ENCODE measurements around the gene FAM98B. TPM values are rescaled to one million over a fixed set of nuclear protein-coding genes. Genes with fewer than 3 reads are reported as not detected.

The FAM98B gene
- total and polyA plus RNA-seq, 2 donors (not counting 1 experiment from before 2014, with no cell fraction given): 4.8 to 9.0 TPM

DNA sequence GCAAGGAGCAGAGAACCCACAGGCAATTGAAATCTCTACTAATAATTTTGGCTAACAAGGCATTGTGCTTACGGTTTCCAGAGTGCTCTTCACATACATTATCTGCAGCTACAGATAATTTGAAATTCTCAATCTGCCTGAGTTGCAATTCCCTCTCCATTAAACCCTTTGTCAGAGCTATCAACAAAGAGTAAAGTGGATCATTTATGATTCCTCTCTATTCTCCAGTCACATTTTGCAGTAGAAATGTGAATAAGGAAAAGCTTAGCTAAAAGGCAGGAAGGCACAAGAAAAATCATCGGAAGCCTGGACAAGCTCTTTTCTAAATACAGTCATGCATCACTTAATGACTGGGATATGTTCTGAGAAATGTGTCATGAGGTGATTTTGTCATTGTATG is 49.6 kb downstream of the FAM98B start:
- H3K4me1 ChIP-seq (ENCODE audit: control insufficient read depth, extremely low read depth, insufficient read depth, low read length): no peaks in the 10 kb centered on the region
- H3K27ac ChIP-seq (ENCODE audit: insufficient read depth, low read length): no peak overlapping the region
- no peak overlapping the region for H3K9ac ChIP-seq (ENCODE audit: insufficient read depth, low read length)
- no peak for DNase-seq (ENCODE audit: low read depth in 2 of 2)
- H3K79me2 ChIP-seq (ENCODE audit: control insufficient read depth, insufficient read depth, low read length): no peaks in the 10 kb centered on the region
- H2AFZ ChIP-seq (ENCODE audit: low read length): no peak overlapping the region
- H3K4me2 ChIP-seq (ENCODE audit: extremely low read depth, insufficient read depth, low read length): no peak overlapping the region
- no peak overlapping the region for H3K4me3 ChIP-seq (replicated peaks in 1 of 4; ENCODE audit: control extremely low read depth in 1 of 4, insufficient read depth in 1 of 4, low read depth in 3 of 4, low read length in 4 of 4)
- no peaks in the 10 kb centered on the region for H3K9me3 ChIP-seq (ENCODE audit: control insufficient read depth, insufficient read depth, low read depth, low read length)
- no peaks in the 10 kb centered on the region for H4K20me1 ChIP-seq (ENCODE audit: control insufficient read depth, extremely low read depth, insufficient read depth, low read length)
- no peak for TF ChIP-seq EZH2 (IDR thresholded peaks at IDR 0.05; ENCODE audit: low read length, missing control alignments)
- TF ChIP-seq, protein P1, sequence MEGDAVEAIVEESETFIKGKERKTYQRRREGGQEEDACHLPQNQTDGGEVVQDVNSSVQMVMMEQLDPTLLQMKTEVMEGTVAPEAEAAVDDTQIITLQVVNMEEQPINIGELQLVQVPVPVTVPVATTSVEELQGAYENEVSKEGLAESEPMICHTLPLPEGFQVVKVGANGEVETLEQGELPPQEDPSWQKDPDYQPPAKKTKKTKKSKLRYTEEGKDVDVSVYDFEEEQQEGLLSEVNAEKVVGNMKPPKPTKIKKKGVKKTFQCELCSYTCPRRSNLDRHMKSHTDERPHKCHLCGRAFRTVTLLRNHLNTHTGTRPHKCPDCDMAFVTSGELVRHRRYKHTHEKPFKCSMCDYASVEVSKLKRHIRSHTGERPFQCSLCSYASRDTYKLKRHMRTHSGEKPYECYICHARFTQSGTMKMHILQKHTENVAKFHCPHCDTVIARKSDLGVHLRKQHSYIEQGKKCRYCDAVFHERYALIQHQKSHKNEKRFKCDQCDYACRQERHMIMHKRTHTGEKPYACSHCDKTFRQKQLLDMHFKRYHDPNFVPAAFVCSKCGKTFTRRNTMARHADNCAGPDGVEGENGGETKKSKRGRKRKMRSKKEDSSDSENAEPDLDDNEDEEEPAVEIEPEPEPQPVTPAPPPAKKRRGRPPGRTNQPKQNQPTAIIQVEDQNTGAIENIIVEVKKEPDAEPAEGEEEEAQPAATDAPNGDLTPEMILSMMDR (conservative IDR thresholded peaks at IDR 0.05 in 1 of 2, IDR thresholded peaks at IDR 0.05 in 1 of 2; ENCODE audit: low read depth in 1 of 2, low read length in 2 of 2): no peak
- no peaks in the 10 kb centered on the region for H3K27me3 ChIP-seq (ENCODE audit: control insufficient read depth, insufficient read depth, low read length)
- no peaks in the 10 kb centered on the region for H3K36me3 ChIP-seq (ENCODE audit: control insufficient read depth, insufficient read depth, low read length)

DNA sequence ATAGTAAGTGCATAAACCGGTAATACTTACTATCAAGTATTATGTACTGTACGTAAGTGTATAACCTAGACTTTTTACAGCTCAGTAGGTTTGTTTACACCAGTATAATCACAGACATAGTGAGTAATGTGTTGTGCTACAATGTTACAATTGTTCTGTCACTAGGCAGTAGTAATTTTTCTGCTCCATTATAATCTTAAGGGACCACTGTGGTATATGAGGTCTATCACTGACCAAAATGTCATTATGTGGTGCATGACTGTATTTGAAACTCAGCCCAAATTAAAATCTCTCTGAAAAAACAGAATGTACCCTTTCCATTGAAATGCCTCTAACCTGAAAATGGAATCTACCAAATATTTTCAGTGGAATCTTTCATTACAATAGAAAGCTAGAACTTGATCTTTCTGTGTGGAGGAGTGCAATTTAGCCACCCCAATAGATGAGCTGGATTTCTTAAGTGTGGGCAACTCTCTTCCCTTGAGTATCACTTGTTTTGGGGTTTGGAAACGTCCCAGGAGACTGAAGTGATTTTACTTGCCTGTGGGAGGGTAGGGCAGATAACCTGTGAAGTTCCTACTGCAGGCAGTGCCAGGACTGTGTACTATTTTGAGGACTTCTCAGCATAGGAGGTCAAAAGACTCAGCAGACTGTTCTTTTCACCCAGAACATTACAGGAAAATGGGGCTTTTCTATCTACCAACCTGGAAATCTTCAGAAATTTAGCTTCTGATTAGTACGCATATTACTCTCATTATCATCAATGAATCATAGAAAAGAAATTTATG is 50.9 kb downstream of the FAM98B start:
- Histone ChIP-seq H4K20me1 (ENCODE audit: control insufficient read depth, extremely low read depth, insufficient read depth, low read length) (no peaks in the 10 kb centered on the region), H2AFZ (ENCODE audit: low read length) (no peak overlapping the region), H3K79me2 (ENCODE audit: control insufficient read depth, insufficient read depth, low read length) (no peaks in the 10 kb centered on the region), H3K4me2 (ENCODE audit: extremely low read depth, insufficient read depth, low read length) (no peak overlapping the region), H3K27ac (ENCODE audit: insufficient read depth, low read length) (no peak overlapping the region), H3K9ac (ENCODE audit: insufficient read depth, low read length) (no peak overlapping the region), H3K36me3 (ENCODE audit: control insufficient read depth, insufficient read depth, low read length) (no peaks in the 10 kb centered on the region), H3K27me3 (ENCODE audit: control insufficient read depth, insufficient read depth, low read length) (no peaks in the 10 kb centered on the region), H3K4me1 (ENCODE audit: control insufficient read depth, extremely low read depth, insufficient read depth, low read length) (no peaks in the 10 kb centered on the region), H3K4me3 (replicated peaks in 1 of 4; ENCODE audit: control extremely low read depth in 1 of 4, insufficient read depth in 1 of 4, low read depth in 3 of 4, low read length in 4 of 4) (no peak overlapping the region), H3K9me3 (ENCODE audit: control insufficient read depth, insufficient read depth, low read depth, low read length) (no peaks in the 10 kb centered on the region)
- no peak for TF ChIP-seq EZH2 (IDR thresholded peaks at IDR 0.05; ENCODE audit: low read length, missing control alignments)
- TF ChIP-seq, protein P1 (conservative IDR thresholded peaks at IDR 0.05 in 1 of 2, IDR thresholded peaks at IDR 0.05 in 1 of 2; ENCODE audit: low read depth in 1 of 2, low read length in 2 of 2): no peak
- DNase-seq (ENCODE audit: low read depth in 2 of 2): peak in 1 of 2 donors; percentile 58

DNA sequence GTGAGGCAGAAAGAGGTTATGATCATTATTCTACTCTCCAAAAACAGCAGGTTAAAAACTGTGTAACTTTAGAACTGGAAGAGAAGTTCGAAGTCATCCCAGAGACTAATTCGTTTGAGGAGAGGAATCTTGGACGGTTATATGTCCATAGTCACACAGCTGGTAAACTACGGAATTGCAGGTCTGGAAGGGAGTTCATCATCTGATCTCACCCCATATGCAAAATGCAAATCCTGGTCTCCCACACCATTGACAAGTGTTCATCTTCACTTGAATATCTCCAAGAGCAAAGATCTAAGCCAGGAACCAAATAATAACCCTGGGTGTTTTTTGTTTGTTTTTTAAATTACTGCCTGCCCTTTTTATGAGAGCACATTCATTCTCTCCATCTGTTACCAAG is 53.1 kb downstream of the FAM98B start:
- no peak overlapping the region for H2AFZ ChIP-seq (ENCODE audit: low read length)
- no peak for DNase-seq (ENCODE audit: low read depth in 2 of 2)
- no peaks in the 10 kb centered on the region for H3K9me3 ChIP-seq (ENCODE audit: control insufficient read depth, insufficient read depth, low read depth, low read length)
- H3K27ac ChIP-seq (ENCODE audit: insufficient read depth, low read length): no peak overlapping the region
- H3K9ac ChIP-seq (ENCODE audit: insufficient read depth, low read length): no peak overlapping the region
- H3K4me2 ChIP-seq (ENCODE audit: extremely low read depth, insufficient read depth, low read length): no peak overlapping the region
- H3K36me3 ChIP-seq (ENCODE audit: control insufficient read depth, insufficient read depth, low read length): no peaks in the 10 kb centered on the region
- no peak for TF ChIP-seq EZH2 (IDR thresholded peaks at IDR 0.05; ENCODE audit: low read length, missing control alignments)
- TF ChIP-seq, protein P1 (conservative IDR thresholded peaks at IDR 0.05 in 1 of 2, IDR thresholded peaks at IDR 0.05 in 1 of 2; ENCODE audit: low read depth in 1 of 2, low read length in 2 of 2): no peak
- no peaks in the 10 kb centered on the region for H3K79me2 ChIP-seq (ENCODE audit: control insufficient read depth, insufficient read depth, low read length)
- no peaks in the 10 kb centered on the region for H3K4me1 ChIP-seq (ENCODE audit: control insufficient read depth, extremely low read depth, insufficient read depth, low read length)
- no peaks in the 10 kb centered on the region for H3K27me3 ChIP-seq (ENCODE audit: control insufficient read depth, insufficient read depth, low read length)
- H3K4me3 ChIP-seq (replicated peaks in 1 of 4; ENCODE audit: control extremely low read depth in 1 of 4, insufficient read depth in 1 of 4, low read depth in 3 of 4, low read length in 4 of 4): no peak overlapping the region
- no peaks in the 10 kb centered on the region for H4K20me1 ChIP-seq (ENCODE audit: control insufficient read depth, extremely low read depth, insufficient read depth, low read length)

Data from fibroblast of lung (primary cell).